Mesendoderm (in vitro differentiated cells): Measurements from ENCODE around the gene CCDC188.
A peak's percentile ranks its signal among the peaks of the same experiment; 100 is the strongest.

Source experiments
- DNase-seq: peaks from one replicate; pipeline ENCODE4 v3.0.0; 2013
- H2AK5ac ChIP-seq: 2 replicates; pipeline ENCODE4 v1.6.1; 2013; ENCODE audit warnings: low read length, inconsistent platforms
- H2BK120ac ChIP-seq: 2 replicates; pipeline ENCODE4 v1.6.1; 2013; ENCODE audit warnings: low read depth, mild to moderate bottlenecking, low read length, moderate library complexity, mixed read lengths
- H2BK15ac ChIP-seq: replicated peaks from 2 replicates; pipeline ENCODE4 v1.6.1; 2013; ENCODE audit warnings: low read depth, mild to moderate bottlenecking, moderate library complexity
- H2BK5ac ChIP-seq: 2 replicates; pipeline ENCODE4 v1.6.1; 2013; ENCODE audit warnings: low read length, inconsistent platforms
- H3K18ac ChIP-seq: 2 replicates; pipeline ENCODE4 v1.6.1; 2013; ENCODE audit warnings: mild to moderate bottlenecking, low read length, mixed read lengths
- H3K23ac ChIP-seq: one replicate; pipeline ENCODE4 v1.6.1; 2013; ENCODE audit warnings: low read length
- H3K27ac ChIP-seq: 2 replicates; pipeline ENCODE4 v1.5.1; 2013; ENCODE audit warnings: low read depth, mild to moderate bottlenecking, inconsistent platforms, low read length, moderate library complexity
- H3K27me3 ChIP-seq: 2 replicates; pipeline ENCODE4 v1.6.1; 2013; ENCODE audit warnings: low read length, control low read depth, mild to moderate bottlenecking, inconsistent platforms; ENCODE audit not compliant: insufficient read depth, poor library complexity
- H3K36me3 ChIP-seq: 2 replicates; pipeline ENCODE4 v1.6.1; 2013; ENCODE audit warnings: low read length, inconsistent platforms; ENCODE audit not compliant: control insufficient read depth, insufficient read depth
- H3K4ac ChIP-seq: one replicate; pipeline ENCODE4 v1.6.1; 2013; ENCODE audit warnings: low read depth, mild to moderate bottlenecking, low read length, moderate library complexity
- H3K4me1 ChIP-seq: 2 replicates; pipeline ENCODE4 v1.6.1; 2013; ENCODE audit warnings: low read depth, low read length, inconsistent platforms; ENCODE audit not compliant: control insufficient read depth
- H3K4me2 ChIP-seq: 2 replicates; pipeline ENCODE4 v1.6.1; 2013; ENCODE audit warnings: low read length
- H3K4me3 ChIP-seq: 2 replicates; pipeline ENCODE4 v1.5.1; 2013; ENCODE audit warnings: mild to moderate bottlenecking, low read length
- H3K56ac ChIP-seq: one replicate; pipeline ENCODE4 v1.6.1; 2013; ENCODE audit warnings: low read length
- H3K79me1 ChIP-seq: 2 replicates; pipeline ENCODE4 v1.6.1; 2013; ENCODE audit warnings: low read length, inconsistent platforms
- H3K79me2 ChIP-seq: 2 replicates; pipeline ENCODE4 v1.6.1; 2013; ENCODE audit warnings: mild to moderate bottlenecking, low read length; ENCODE audit not compliant: control insufficient read depth, insufficient read depth
- H3K9ac ChIP-seq: 2 replicates; pipeline ENCODE4 v1.6.1; 2013; ENCODE audit warnings: low read length, inconsistent platforms
- H4K5ac ChIP-seq: one replicate; pipeline ENCODE4 v1.6.1; 2013; ENCODE audit warnings: low read length
- H4K8ac ChIP-seq: one replicate; pipeline ENCODE4 v1.6.1; 2013; ENCODE audit warnings: low read depth, mild to moderate bottlenecking, control low read depth, low read length, moderate library complexity
- WGBS: extraction: QIAGEN DNeasy Blood & Tissue Kit; methylation state at CpG from one replicate; pipeline ENCODE4 v1.1.7; 2013; ENCODE audit warnings: low lambda C conversion rate, missing lambda C conversion rate; ENCODE audit not compliant: insufficient coverage; ENCODE audit errors: extremely low coverage; 5-methylcytosine and 5-hydroxymethylcytosine counted together

Gene CCDC188

GRCh38 chr22:20112623-20113511 lies 38.0 kb downstream of the CCDC188 start:
- H2BK15ac ChIP-seq, result no peak overlapping the region
- H4K8ac ChIP-seq, result no peak overlapping the region
- no peak overlapping the region for H3K4me2 ChIP-seq
- H3K4me3 ChIP-seq, result no peak overlapping the region
- no CpG with 5 or more reads among the region's 26 CpGs for WGBS
- H3K18ac ChIP-seq, result no peak overlapping the region
- peaks cover 11% of the 10 kb centered on the region for H3K79me1 ChIP-seq
- no peak overlapping the region for H2AK5ac ChIP-seq
- DNase-seq, result no peak
- H3K9ac ChIP-seq, result no peak overlapping the region
- no peak overlapping the region for H3K23ac ChIP-seq
- H3K4me1 ChIP-seq, result no peaks in the 10 kb centered on the region
- no peak overlapping the region for H2BK120ac ChIP-seq
- H4K5ac ChIP-seq, result no peak overlapping the region
- no peak overlapping the region for H3K56ac ChIP-seq
- peaks cover 24% of the 10 kb centered on the region for H3K36me3 ChIP-seq
- no peak overlapping the region for H3K27ac ChIP-seq
- H2BK5ac ChIP-seq, result no peak overlapping the region
- no peaks in the 10 kb centered on the region for H3K27me3 ChIP-seq
- peaks cover 17% of the 10 kb centered on the region for H3K79me2 ChIP-seq
- no peak overlapping the region for H3K4ac ChIP-seq

DNA sequence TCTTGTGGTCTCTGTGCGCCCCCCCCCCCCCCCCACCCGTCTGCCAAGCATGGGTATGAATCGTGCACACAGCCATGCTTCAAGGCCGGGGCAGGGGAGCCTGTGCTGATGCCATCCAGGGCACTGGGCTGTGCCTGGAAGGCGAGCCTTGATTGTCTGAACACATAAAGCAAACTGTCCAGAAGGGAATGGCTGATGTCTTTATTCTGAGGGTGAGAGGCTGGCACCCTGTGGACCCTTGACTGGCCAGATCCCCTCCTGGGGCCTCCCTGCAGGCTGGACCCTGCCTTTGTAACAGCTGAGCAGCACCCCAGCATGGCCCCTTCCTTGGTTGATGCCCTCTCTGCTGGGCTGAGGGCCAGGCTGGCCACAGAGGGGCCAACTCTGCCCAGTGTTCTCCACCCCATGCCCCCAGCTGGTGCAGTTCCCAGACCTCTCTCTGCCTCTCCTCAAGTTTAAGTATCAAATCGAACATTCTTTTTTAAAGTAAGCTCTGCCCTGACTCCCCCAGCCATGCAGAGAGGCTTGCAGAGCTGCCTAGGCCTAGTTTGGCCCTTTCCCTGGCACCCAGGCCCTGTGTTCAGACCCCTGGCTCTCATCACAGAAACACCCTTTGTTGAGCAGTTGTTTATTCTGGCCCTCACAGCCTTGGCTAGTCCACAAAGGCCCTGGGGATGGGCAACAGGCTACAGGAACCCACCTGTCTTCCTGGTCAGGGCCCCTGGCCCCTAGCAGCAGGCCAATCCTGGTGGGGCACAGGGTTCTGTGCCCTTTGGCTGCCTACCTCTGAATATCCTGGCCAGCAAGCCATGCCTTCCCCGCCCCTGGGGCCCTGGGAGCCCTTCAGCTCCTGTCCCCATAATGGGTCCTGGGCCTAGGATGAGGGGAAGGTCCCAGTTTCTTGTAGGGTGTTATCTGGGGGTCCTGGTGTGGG lies 38.9 kb downstream of the CCDC188 start:
- Histone ChIP-seq H3K56ac (no peak overlapping the region), H2BK120ac (no peak overlapping the region), H3K27ac (no peak overlapping the region), H2BK15ac (no peak overlapping the region), H3K23ac (no peak overlapping the region), H3K4ac (no peak overlapping the region), H4K8ac (no peak overlapping the region), H3K4me2 (no peak overlapping the region), H3K79me2 (peaks cover 14% of the 10 kb centered on the region), H3K36me3 (peaks cover 28% of the 10 kb centered on the region), H3K4me3 (no peak overlapping the region), H3K79me1 (peaks cover 11% of the 10 kb centered on the region), H2AK5ac (no peak overlapping the region), H3K9ac (no peak overlapping the region), H3K27me3 (no peaks in the 10 kb centered on the region), H2BK5ac (no peak overlapping the region), H3K4me1 (no peaks in the 10 kb centered on the region), H4K5ac (no peak overlapping the region), H3K18ac (no peak overlapping the region)
- no CpG with 5 or more reads among the region's 7 CpGs for WGBS
- no peak for DNase-seq

- H3K36me3 ChIP-seq, result peaks cover 34% of the 10 kb centered on the region
- H3K4me3 ChIP-seq, result no peak overlapping the region
- WGBS, result no CpG with 5 or more reads among the region's 14 CpGs
- no peak overlapping the region for H3K23ac ChIP-seq
- H3K27me3 ChIP-seq, result no peaks in the 10 kb centered on the region
- H3K79me2 ChIP-seq, result peaks cover 8% of the 10 kb centered on the region
- peaks cover 9% of the 10 kb centered on the region for H3K79me1 ChIP-seq
- H3K4me2 ChIP-seq, result no peak overlapping the region
- H3K4ac ChIP-seq, result no peak overlapping the region
- no peak overlapping the region for H4K8ac ChIP-seq
- no peak overlapping the region for H2BK120ac ChIP-seq
- no peak overlapping the region for H2BK5ac ChIP-seq
- no peak overlapping the region for H3K9ac ChIP-seq
- no peak overlapping the region for H3K18ac ChIP-seq
- DNase-seq, result peak; percentile 55
- no peak overlapping the region for H4K5ac ChIP-seq
- H2AK5ac ChIP-seq, result no peak overlapping the region
- no peak overlapping the region for H3K27ac ChIP-seq
- H2BK15ac ChIP-seq, result no peak overlapping the region
- no peak overlapping the region for H3K56ac ChIP-seq
- H3K4me1 ChIP-seq, result no peaks in the 10 kb centered on the region
Observed at GRCh38 chr22:20111045-20111688, 39.7 kb downstream of the CCDC188 start.

DNA sequence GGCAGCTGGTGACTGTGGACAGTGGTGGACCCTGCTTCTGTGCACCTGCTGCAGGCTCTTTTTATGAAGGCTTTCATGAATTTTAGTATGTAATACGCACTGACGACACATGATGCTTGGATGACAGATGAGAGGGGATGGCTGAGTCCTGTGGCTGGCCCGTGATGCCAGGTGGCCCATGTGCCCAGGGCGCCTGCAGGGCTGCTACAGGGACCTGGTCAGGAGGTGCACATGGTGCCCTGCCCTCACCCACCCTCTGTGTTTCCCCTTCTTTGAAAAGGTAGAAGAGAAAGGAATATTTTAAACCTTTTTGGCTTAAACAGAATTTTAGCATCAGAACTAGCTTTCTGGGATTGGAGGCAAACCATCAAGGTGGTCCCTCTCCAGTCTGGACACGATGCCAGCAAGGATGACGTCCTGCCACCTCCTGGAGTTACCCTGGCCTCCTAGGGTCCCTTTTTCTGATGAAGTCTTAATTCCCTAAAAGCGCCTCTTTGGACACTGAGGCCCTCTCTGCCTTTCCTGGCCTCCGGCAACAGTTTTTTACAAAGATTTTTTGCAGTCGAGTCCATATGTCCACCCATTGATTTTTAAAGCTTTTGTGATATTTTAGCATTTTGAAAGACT lies 40.4 kb downstream of the CCDC188 start:
- Histone ChIP-seq H3K27me3 (no peaks in the 10 kb centered on the region), H2AK5ac (no peak overlapping the region), H3K4me1 (no peaks in the 10 kb centered on the region), H3K9ac (no peak overlapping the region), H4K8ac (no peak overlapping the region), H3K4ac (no peak overlapping the region), H3K18ac (no peak overlapping the region), H3K4me2 (no peak overlapping the region), H3K23ac (no peak overlapping the region), H3K36me3 (peaks cover 36% of the 10 kb centered on the region), H3K4me3 (no peak overlapping the region), H2BK15ac (no peak overlapping the region), H3K79me2 (peaks cover 2% of the 10 kb centered on the region), H2BK120ac (no peak overlapping the region), H4K5ac (no peak overlapping the region), H2BK5ac (no peak overlapping the region), H3K27ac (no peak overlapping the region), H3K79me1 (peaks cover 4% of the 10 kb centered on the region), H3K56ac (no peak overlapping the region)
- DNase-seq, result no peak
- no CpG with 5 or more reads among the region's 9 CpGs for WGBS
